Parathyroid adenoma (tissue), 2 donors: ENCODE results near the gene ARPC1B.

Experiments used
- H2AFZ ChIP-seq: fragments of 300-600 bp; sonication (generic); one replicate; pipeline ENCODE4 v1.7.0; 2017; ENCODE audit warnings: antibody characterized with exemption, mild to moderate bottlenecking
- H3K27ac ChIP-seq: fragments of 300-600 bp; sonication (generic); one replicate; pipeline ENCODE4 v1.7.0; 2017
- H3K27me3 ChIP-seq: fragments of 300-600 bp; sonication (generic); one replicate; pipeline ENCODE4 v1.7.0; 2017; ENCODE audit warnings: low read length; ENCODE audit not compliant: control insufficient read depth, insufficient read depth
- H3K36me3 ChIP-seq: fragments of 300-600 bp; sonication (generic); one replicate; pipeline ENCODE4 v1.7.0; 2017; ENCODE audit warnings: low read length; ENCODE audit not compliant: control insufficient read depth, insufficient read depth
- H3K4me1 ChIP-seq: fragments of 300-600 bp; sonication (generic); one replicate; pipeline ENCODE4 v1.7.0; 2017; ENCODE audit warnings: control low read depth
- H3K4me2 ChIP-seq: fragments of 300-600 bp; sonication (generic); one replicate; pipeline ENCODE4 v1.7.0; 2017; ENCODE audit warnings: low read length
- H3K4me3 ChIP-seq: fragments of 300-600 bp; sonication (generic); one replicate; pipeline ENCODE4 v1.7.0; 2017; ENCODE audit warnings: low read depth, low read length
- H3K79me2 ChIP-seq: fragments of 300-600 bp; sonication (generic); one replicate; pipeline ENCODE4 v1.7.0; 2017; ENCODE audit warnings: control low read depth
- H3K9ac ChIP-seq: fragments of 300-600 bp; sonication (generic); one replicate; pipeline ENCODE4 v1.7.0; 2017; ENCODE audit warnings: mild to moderate bottlenecking
- H3K9me3 ChIP-seq: fragments of 300-600 bp; sonication (generic); one replicate; pipeline ENCODE4 v1.7.0; 2017; ENCODE audit warnings: low read length; ENCODE audit not compliant: control insufficient read depth
- CTCF ChIP-seq: fragments of 300-600 bp; sonication (generic); IDR thresholded peaks from one replicate; pipeline ENCODE4 v1.7.0; 2017; ENCODE audit warnings: antibody characterized with exemption, mild to moderate bottlenecking
- donor health status: primary hyperparathyroidism.

The ARPC1B gene

GRCh38 chr7:99387912-99388311 is 13.4 kb downstream of the ARPC1B start:
- H3K4me2 ChIP-seq = no peak overlapping the region
- H3K4me3 ChIP-seq = no peak overlapping the region
- H3K4me1 ChIP-seq = peaks cover 5% of the 10 kb centered on the region
- no peaks in the 10 kb centered on the region for H3K36me3 ChIP-seq
- H3K9me3 ChIP-seq = no peaks in the 10 kb centered on the region
- H3K79me2 ChIP-seq = peaks cover 2% of the 10 kb centered on the region
- no peak for TF ChIP-seq CTCF
- no peak overlapping the region for H3K27ac ChIP-seq
- no peak overlapping the region for H3K9ac ChIP-seq
- H2AFZ ChIP-seq = no peak overlapping the region
- H3K27me3 ChIP-seq = no peaks in the 10 kb centered on the region

- Histone ChIP-seq H3K4me1 (peaks cover 5% of the 10 kb centered on the region), H3K27me3 (no peaks in the 10 kb centered on the region), H3K4me2 (no peak overlapping the region), H3K79me2 (no peaks in the 10 kb centered on the region), H3K9me3 (no peaks in the 10 kb centered on the region), H3K4me3 (no peak overlapping the region), H3K9ac (no peak overlapping the region), H2AFZ (no peak overlapping the region), H3K27ac (no peak overlapping the region), H3K36me3 (no peaks in the 10 kb centered on the region)
- TF ChIP-seq CTCF = no peak
Measured at GRCh38 chr7:99389772-99390171, 15.2 kb downstream of the ARPC1B start.

GRCh38 chr7:99390941-99391602 is 16.5 kb downstream of the ARPC1B start:
- Histone ChIP-seq H3K4me3 (no peak overlapping the region), H3K9ac (no peak overlapping the region), H3K27me3 (no peaks in the 10 kb centered on the region), H3K27ac (no peak overlapping the region), H3K9me3 (no peaks in the 10 kb centered on the region), H3K4me2 (no peak overlapping the region), H3K4me1 (peaks cover 5% of the 10 kb centered on the region), H3K36me3 (no peaks in the 10 kb centered on the region), H3K79me2 (no peaks in the 10 kb centered on the region), H2AFZ (no peak overlapping the region)
- TF ChIP-seq CTCF = no peak

- Histone ChIP-seq H3K9ac (no peak overlapping the region), H3K36me3 (no peaks in the 10 kb centered on the region), H3K4me2 (peak overlapping the region; percentile 91), H3K27ac (no peak overlapping the region), H3K4me1 (peaks cover 5% of the 10 kb centered on the region), H2AFZ (peak overlapping the region; percentile 97), H3K79me2 (no peaks in the 10 kb centered on the region), H3K27me3 (no peaks in the 10 kb centered on the region), H3K4me3 (no peak overlapping the region), H3K9me3 (no peaks in the 10 kb centered on the region)
- no peak for TF ChIP-seq CTCF
Measured at GRCh38 chr7:99392046-99392445, 17.5 kb downstream of the ARPC1B start.
